Thoracic aorta (tissue), 2 donors: ENCODE measurements around the gene FAAP24. TPM values are rescaled to one million over a fixed set of nuclear protein-coding genes. Genes with fewer than 3 reads are reported as not detected.
"Not testable (repeated sequence)": the region's sequence is repeated elsewhere in the genome, so short reads cannot be mapped to it uniquely, and the experiment has no call there.

Experiments used
- ATAC-seq: fragments of 150-250 bp; one replicate; pipeline ENCODE4 v1.8.0; 2017; ENCODE audit warnings: low read depth; ENCODE audit not compliant: insufficient number of reproducible peaks, low FRiP score
- DNase-seq: peaks from one replicate; pipeline ENCODE4 v3.0.0-alpha.2; 2020; ENCODE audit warnings: low spot score
- H3K27ac ChIP-seq, 2 donors: fragments of 200-600 bp; sonication (generic); 1 replicate in 1 of 2; 2 replicates in 1 of 2; pipeline ENCODE4 v1.5.1; 2016; ENCODE audit warnings: mild to moderate bottlenecking in 2 of 2, moderate library complexity in 2 of 2
- H3K27me3 ChIP-seq: fragments of 200-600 bp; sonication (generic); replicated peaks from 2 replicates; pipeline ENCODE4 v1.6.0; 2016; ENCODE audit warnings: mild to moderate bottlenecking; ENCODE audit not compliant: insufficient read depth
- H3K36me3 ChIP-seq: fragments of 200-600 bp; sonication (generic); one replicate; pipeline ENCODE4 v1.5.1; 2016
- H3K4me1 ChIP-seq, 2 donors: fragments of 200-600 bp; sonication (generic); 1 replicate in 1 of 2; 2 replicates in 1 of 2; pipeline versions ENCODE4 v1.5.1 to v1.6.0; 2016; ENCODE audit warnings: low read depth in 2 of 2, mild to moderate bottlenecking in 1 of 2; ENCODE audit not compliant: control insufficient read depth in 1 of 2
- H3K4me3 ChIP-seq: fragments of 200-600 bp; sonication (generic); 2 replicates; pipeline ENCODE4 v1.5.1; 2016; ENCODE audit warnings: mild to moderate bottlenecking
- H3K9me3 ChIP-seq: fragments of 200-600 bp; sonication (generic); 2 replicates; pipeline ENCODE4 v1.5.1; 2016
- CTCF ChIP-seq: fragments of 200-600 bp; sonication (generic); IDR thresholded peaks from one replicate; pipeline ENCODE4 v1.5.1; 2019; ENCODE audit warnings: antibody characterized with exemption
- total RNA-seq, 2 donors: library from RNA; depleted of rRNA; stranded (reverse); fragments of >200 nt; gene quantifications; one replicate each; pipeline versions ENCODE4 v1.1.0 to v1.2.3, GENCODE V29; 2016

FAAP24 gene
- total RNA-seq, 2 donors from 2014 or later = 0.28 TPM; not detected in 1

- ATAC-seq = no peak
- Histone ChIP-seq H3K27ac (no peak overlapping the region), H3K36me3 (no peaks in the 10 kb centered on the region)
Observed at GRCh38 chr19:32971012-32971595, 938 bp upstream of the FAAP24 start.

GRCh38 chr19:32976223-32976805 is 4.3 kb downstream of the FAAP24 start:
- no peak for ATAC-seq

More at GRCh38 chr19:32971012-32971595, 938 bp upstream of the FAAP24 start:
- DNase-seq = no peak
- no peak for TF ChIP-seq CTCF
- Histone ChIP-seq H3K9me3 (no peaks in the 10 kb centered on the region), H3K4me3 (peak overlapping the region; percentile 93), H3K4me1 (peaks cover 15 to 18% of the 10 kb centered on the region in 2 donors), H3K27me3 (no peaks in the 10 kb centered on the region)

GRCh38 chr19:32977280-32977679 is 5.2 kb downstream of the FAAP24 start:
- Histone ChIP-seq H3K4me1 (no peaks in the 10 kb centered on the region), H3K27ac (no peak overlapping the region), H3K36me3 (no peaks in the 10 kb centered on the region), H3K9me3 (no peaks in the 10 kb centered on the region), H3K4me3 (no peak overlapping the region), H3K27me3 (no peaks in the 10 kb centered on the region)
- TF ChIP-seq CTCF = no peak
- DNase-seq (no peak), ATAC-seq (no peak)

More at GRCh38 chr19:32976223-32976805, 4.3 kb downstream of the FAAP24 start:
- TF ChIP-seq CTCF = peak; percentile 24
- no peak overlapping the region for H3K4me3 ChIP-seq
- peaks cover 0 to 1% of the 10 kb centered on the region in 2 donors for H3K4me1 ChIP-seq
- H3K27ac ChIP-seq = no peak overlapping the region
- no peaks in the 10 kb centered on the region for H3K9me3 ChIP-seq
- no peak for DNase-seq
- H3K36me3 ChIP-seq = no peaks in the 10 kb centered on the region
- no peaks in the 10 kb centered on the region for H3K27me3 ChIP-seq

- H3K9me3 ChIP-seq, H3K4me1 ChIP-seq, H3K4me3 ChIP-seq, DNase-seq, H3K36me3 ChIP-seq, ATAC-seq, H3K27me3 ChIP-seq, H3K27ac ChIP-seq: not testable (repeated sequence)
Observed at GRCh38 chr19:32977813-32978212, 5.8 kb downstream of the FAAP24 start.

GRCh38 chr19:32979807-32980206 is 7.8 kb downstream of the FAAP24 start:
- not testable (repeated sequence) for H3K27ac ChIP-seq, ATAC-seq, H3K9me3 ChIP-seq, H3K36me3 ChIP-seq, H3K4me1 ChIP-seq, DNase-seq, H3K4me3 ChIP-seq, H3K27me3 ChIP-seq

- not testable (repeated sequence) for ATAC-seq, DNase-seq, H3K27ac ChIP-seq, H3K36me3 ChIP-seq, H3K4me3 ChIP-seq, H3K9me3 ChIP-seq, H3K27me3 ChIP-seq, H3K4me1 ChIP-seq
Observed at GRCh38 chr19:32982488-32982887, 10.4 kb downstream of the FAAP24 start.

GRCh38 chr19:32988254-32988653 is 16.2 kb downstream of the FAAP24 start:
- H3K4me1 ChIP-seq, H3K27me3 ChIP-seq, H3K4me3 ChIP-seq, H3K36me3 ChIP-seq, ATAC-seq, H3K27ac ChIP-seq, H3K9me3 ChIP-seq, DNase-seq: not testable (repeated sequence)
